GM19238 (cell line): ENCODE measurements around the gene EVPL.

Experiments
- DNase-seq: peaks from one replicate; pipeline ENCODE4 v3.0.0; 2011; ENCODE audit warnings: low spot score; ENCODE audit not compliant: insufficient read length

EVPL gene

GRCh38 chr17:76018340-76018680 is 8.8 kb downstream of the EVPL start:
- DNase-seq = no peak

- no peak for DNase-seq
These were observed 9.4 kb downstream of the EVPL start for GRCh38 chr17:76017481-76018339.

DNA sequence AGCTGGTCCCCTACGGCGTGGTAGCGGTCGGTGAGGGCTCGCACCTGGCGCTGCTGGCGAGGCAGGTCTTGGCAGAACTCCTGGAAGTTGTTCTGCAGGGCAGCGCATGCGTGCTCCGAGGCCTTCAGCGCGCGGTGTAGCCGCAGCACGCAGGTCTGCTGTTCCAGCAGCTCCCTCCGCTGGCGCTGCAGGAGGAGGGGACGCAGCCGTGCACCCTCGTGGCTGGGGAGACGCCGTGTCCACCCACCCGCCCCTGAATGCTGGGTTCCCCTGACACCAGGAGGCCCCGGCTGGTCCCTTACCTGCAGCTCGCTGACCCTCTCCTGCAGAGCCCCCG is 12.2 kb downstream of the EVPL start:
- DNase-seq = no peak

DNA sequence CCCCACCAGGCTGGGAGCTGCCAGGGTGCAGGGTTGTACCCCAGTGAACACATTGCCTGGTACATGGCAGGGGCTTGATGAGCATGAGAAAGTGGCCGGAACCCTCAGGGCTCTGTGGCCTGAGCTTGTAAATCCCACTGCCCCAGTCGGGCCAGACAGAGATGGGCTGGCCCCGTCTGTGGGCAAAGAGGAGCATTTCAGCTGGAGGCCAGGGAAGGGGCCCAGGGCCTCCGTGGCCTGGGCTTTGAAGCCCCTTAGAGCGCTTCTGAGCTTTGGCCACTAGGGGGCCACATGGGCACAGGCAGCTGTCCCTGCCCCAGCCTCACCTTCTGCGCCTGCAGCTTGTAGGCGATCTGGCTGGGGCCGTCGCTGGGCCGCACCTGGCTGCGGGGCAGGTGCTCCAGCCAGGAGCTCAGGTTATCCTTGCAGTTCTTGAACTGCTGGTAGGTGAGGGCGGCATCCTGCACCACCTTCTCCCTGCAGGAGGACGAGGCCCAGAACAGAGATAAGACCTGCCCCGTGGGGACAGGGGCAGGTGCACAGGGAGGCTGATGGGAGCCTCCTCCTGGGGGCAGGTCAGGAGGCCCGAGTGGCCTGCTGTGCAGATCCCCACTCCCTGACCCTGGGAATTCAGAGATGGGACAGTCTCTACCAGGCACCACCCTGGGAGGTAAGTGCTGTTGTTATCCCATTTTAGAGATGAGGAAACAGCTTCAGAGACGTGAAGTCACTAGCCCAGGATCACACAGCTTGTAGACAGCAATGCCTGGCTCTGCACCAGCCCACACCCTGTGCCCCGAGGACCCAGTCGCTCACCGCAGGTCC is 12.8 kb downstream of the EVPL start:
- DNase-seq = peak; percentile 97

DNA sequence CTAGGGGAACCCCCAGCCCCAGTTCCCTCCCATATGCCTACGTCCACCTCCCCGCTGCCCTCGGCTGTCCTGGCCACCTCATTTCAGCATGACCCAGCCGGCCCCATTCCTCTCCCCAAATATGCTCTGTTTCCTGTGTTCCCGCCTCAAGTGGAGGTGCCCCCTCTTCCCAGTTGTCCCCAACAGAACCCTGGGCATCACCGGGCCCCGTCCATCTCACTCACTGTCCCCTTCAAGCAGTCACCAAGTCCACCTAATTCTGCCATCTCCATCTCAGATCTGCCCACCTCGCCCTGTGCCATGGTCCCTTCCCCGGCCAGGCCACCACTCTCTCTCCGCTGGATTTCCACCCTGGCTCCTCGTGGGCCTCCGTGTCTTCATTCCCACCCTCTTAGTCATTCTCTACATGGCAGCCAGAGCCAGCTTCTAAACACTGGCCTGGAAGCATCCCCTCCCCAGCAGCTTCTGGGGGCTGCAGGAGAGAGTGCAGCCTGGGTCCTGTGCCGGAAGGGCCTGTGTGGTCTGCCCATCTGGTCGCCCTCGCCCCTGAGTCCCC is 13.7 kb downstream of the EVPL start:
- no peak for DNase-seq

DNA sequence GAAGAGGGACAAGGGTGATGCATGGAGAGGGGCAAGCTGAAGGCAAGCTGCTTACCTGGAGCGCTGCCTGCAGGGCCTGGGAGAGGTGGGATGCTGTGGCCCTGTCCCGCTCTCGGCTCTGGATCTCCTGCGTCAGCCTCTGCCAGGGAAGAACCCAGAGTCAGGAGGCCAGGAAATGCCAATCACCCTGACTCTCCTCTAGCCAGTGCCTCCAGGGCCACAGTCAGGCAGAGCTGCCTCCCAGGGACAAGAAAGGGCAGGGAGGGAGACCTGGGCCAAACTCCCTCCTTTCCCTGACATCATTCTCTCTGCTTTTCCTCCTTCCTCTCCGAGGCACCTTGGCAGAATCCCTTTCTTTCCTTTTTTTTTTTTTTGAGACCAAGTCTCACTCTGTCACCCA is 15.2 kb downstream of the EVPL start:
- no peak for DNase-seq

GRCh38 chr17:76009969-76010661 is 17.0 kb downstream of the EVPL start:
- DNase-seq = no peak

GRCh38 chr17:76009447-76009846 is 17.7 kb downstream of the EVPL start:
- no peak for DNase-seq

GRCh38 chr17:76008630-76009425 is 18.3 kb downstream of the EVPL start:
- DNase-seq = no peak

DNA sequence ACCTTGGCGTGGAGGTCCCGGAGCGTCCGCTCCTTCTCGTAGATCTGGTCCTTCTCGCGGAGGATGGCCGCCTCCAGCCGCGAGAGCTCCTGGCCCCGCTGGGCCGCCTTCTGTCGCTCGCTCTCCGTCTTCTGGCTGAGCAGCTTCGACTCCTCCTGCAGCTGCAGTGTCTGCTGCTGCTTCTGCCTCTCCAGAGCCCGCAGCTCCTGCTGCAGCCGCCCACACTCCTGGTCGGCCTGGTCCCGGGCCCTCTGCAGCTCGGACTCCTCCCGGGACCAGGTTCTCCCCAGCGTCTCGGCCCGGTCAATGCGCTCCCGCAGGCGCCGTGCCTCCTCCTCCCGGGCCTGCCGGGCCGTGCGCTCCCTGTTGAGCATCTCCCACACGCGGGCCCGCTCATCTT is 18.9 kb downstream of the EVPL start:
- no peak for DNase-seq

DNA sequence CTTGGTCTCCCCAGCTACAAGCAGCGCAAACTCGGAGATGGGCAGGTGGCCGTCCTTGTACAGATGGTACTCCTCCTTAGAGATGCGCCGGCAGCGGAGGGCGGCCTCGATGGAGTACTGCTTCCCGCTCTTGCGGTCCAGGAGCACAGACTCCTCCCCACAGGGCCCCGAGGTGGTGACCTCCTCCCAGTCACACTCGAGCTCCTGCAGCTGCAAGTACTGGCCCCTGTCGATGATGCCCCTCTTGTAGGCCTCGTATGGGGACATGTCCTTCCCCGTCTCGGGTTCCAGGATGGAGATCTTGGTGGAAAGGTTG is 19.3 kb downstream of the EVPL start:
- no peak for DNase-seq

GRCh38 chr17:76007131-76007849 is 19.8 kb downstream of the EVPL start:
- DNase-seq = peak; percentile 0

GRCh38 chr17:76005263-76006149 is 21.6 kb downstream of the EVPL start:
- DNase-seq = peak; percentile 87

DNA sequence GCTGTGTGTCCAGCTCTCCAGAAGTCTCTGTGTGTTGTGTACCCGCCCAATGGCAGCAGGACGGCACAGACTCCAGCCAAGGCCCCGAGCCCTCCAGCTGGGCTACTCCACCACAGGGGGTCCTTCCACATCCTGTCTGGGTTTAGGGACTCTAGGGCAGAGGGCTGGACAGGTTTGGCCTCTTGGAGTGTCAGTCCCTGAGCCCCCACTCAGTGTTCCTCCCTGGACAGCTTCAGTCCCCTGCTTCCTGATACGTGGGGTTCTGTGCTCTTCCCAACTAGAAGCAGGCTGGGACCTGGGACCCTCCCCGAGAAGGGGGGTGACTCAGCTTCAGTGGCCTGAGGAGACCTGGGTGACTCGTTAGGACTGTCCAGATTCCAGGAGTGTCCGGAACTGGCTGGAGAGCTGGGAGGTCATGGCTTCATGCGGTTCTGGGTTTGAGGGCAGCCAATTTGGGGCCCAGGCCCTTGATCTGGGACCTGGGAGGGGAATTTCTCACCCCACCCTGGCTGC is 22.3 kb downstream of the EVPL start:
- DNase-seq = peak; percentile 1

DNA sequence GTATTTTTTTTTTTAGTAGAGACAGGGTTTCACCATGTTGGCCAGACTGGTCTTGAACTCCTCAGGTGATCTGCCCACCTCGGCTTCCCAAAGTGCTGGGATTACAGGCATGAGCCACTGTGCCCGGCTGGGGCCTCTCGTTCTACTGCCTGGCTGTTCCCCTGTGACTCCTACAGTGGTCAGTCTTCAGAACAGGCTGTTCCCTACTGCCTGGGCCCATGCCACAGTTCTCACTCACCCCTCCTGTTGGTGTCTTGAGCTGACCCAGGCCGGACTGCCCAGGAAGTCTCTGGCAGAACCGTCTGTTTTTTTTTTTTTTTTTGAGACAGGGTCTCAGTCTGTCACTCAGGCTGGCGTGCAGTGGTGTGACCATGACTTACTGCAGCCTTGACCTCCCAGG is 23.2 kb downstream of the EVPL start:
- DNase-seq = no peak

DNA sequence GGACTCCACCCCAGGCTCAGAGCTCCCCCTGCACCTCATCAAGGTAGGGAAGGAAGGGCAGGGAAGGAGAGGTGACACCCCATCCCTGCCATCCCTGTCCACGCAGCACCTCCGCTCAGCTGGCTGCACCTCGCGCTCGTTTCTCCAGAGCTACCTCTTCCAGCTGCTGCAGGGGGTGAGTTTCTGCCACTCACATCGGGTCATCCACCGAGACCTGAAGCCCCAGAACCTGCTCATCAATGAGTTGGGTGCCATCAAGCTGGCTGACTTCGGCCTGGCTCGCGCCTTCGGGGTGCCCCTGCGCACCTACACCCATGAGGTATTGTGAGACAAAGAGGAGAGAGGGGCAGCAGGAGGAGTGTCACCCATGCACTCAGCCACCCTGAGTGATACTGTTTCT is 25.0 kb downstream of the EVPL start:
- DNase-seq = no peak

- DNase-seq = peak; percentile 0
These were observed 26.2 kb downstream of the EVPL start, which contains the start of gene CDK3 for GRCh38 chr17:76000755-76001521. Gene CDK3, plus strand, starts transcription at chr17:76000855. Its CDS starts 571 bp downstream, at chr17:76001426.

GRCh38 chr17:76000016-76000754 is 26.9 kb downstream of the EVPL start:
- DNase-seq = peak; percentile 72
